Tongue (tissue), 2 donors: ENCODE results near the gene ACER3. TPM values are rescaled to one million over a fixed set of nuclear protein-coding genes. Genes with fewer than 3 reads are reported as not detected.
A peak's percentile ranks its signal among the peaks of the same experiment; 100 is the strongest.
"Not testable (repeated sequence)": the region's sequence is repeated elsewhere in the genome, so short reads cannot be mapped to it uniquely, and the experiment has no call there.

Experiments used
- DNase-seq: peaks from one replicate; pipeline ENCODE4 v3.0.0-alpha.2; 2015
- total RNA-seq: library from RNA; depleted of rRNA; stranded (reverse); fragments of >200 nt; gene quantifications from one replicate; pipeline ENCODE4 v1.2.3, GENCODE V29; 2014

The ACER3 gene
- total RNA-seq, 1 donor from 2014 or later, result 9.2 TPM

DNA sequence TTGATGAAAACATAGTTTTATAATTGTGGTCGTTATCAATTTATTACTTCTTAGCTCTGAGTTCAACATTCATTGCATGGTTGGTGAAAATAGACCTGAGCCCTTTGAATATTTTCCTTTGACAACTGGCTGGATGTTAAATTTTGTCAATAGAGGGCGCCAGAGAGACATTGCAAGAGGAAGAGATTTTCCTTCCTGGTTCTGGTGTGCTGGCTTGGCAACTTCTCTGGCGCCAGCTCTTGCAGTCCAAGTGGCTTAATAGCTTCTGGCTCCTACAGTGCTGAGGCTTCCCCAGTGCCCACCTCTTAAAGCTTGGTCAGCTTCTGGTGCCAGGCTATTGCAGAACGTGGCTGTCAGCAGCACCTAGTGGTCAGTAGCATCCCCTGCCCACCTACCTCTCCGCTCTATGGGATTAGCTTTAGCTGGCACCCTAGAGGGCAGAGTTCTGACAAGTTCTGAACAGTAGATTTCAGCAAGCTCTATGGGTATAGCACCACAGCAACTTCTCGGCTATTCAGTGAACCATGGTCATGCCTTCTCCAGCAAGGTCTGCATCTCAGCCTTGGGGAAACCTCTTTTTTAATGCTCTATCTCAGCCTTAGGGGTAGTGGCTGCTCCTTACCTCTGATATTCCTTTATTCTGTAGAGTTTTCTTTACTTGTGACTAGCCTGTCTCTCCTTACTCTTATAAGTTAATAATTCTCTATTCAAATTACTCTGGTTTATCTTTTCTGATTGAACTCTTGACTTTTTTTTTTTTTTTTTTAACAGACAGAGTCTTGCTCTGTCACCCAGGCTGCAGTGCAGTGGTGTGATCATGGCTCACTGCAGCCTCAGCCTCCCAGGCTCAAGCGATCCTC, 59.4 kb downstream of the ACER3 start:
- DNase-seq, result peak; percentile 93

DNA sequence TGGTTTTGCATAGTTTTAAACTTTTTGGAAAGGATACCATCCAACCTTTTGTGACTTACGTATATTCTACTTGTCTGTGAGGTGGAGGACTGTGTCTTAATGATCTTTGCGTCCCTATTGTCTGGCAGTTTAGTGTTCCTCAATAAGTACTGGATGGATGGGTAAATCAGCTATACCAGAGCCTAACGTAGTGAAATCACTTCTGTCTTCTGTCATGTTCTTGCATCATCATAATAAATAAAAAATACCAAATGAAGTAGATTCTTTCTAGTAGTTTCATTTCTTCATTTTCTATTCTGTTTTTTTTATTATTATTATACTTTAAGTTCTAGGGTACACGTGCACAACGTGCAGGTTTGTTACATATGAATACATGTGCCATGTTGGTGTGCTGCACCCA, 66.4 kb downstream of the ACER3 start:
- no peak for DNase-seq

DNA sequence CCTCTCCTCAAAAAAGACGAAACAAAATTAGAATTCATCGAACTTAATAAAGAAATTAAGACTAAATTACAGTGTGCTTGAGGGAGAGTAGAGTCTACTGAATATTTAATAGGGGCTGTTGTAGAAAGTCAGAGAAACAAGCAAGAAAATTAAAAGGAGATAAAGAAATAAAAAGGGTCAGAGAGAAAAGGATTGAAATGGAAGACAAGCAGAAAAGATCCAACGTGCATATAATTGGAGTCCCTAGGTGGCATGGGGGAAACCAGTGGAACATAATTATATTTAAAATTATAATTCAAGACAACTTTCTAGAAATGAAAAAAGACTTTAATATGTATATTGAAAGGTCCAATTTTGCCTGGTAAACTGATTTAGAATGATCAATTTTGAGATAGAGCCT, 74.3 kb downstream of the ACER3 start:
- DNase-seq, result no peak

DNA sequence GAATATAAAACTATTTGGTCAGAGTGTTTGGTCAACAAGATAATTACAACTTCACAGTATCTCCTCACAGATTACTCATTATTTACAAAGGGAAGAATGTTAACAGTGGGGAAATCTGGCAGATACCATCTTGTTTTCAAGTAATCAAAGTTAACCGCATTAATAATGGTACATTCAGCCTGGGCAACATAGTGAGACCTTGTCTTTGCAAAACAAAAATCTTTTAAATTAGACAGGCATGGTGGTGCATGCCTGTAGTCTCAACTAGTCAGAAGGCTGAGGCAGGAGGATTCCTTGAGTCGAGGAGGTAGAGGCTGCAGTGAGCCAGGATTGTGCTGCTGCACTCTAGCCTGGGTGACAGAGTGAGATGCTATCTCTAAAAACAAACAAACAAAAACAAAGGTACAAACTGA, 78.5 kb downstream of the ACER3 start:
- no peak for DNase-seq

DNA sequence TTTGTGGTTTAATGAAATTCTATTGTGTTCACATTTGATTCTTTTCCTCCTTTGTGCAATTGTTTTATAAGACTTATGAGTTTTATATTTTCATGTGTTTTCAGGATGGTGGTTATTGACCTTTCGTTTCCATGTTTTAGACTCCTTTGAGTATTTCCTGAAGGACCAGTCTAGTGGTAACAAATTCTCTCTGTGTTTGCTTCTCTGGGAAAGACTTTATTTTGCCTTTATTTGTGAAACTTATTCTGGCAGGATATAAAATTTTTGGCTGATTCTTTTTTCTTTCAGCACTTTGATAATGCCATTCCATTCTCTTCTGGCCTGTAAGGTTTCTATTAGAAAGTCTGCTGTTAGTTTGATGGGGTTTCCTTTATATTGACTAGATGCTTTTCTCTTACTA, 83.5 kb downstream of the ACER3 start:
- DNase-seq, result no peak

DNA sequence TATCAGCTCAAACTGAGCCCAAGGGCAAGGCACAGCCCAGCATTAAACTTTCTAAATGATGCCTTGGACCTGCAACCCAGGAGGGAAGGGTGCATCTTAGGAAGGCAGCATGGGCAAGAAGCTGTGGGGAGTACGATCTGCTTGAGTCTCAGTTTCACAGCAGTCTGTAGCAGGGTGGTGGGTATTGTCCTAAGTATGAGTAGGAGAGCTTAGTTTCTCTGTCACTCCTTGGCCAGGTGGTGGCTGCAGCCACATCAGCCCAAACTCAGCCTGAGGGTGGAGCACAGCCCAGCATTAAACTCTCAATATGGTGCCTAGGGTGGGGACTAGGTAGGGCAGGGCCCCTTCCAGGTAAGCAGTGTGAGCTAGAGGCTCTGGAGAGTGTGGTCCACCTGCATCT, 85.5 kb downstream of the ACER3 start:
- no peak for DNase-seq

DNA sequence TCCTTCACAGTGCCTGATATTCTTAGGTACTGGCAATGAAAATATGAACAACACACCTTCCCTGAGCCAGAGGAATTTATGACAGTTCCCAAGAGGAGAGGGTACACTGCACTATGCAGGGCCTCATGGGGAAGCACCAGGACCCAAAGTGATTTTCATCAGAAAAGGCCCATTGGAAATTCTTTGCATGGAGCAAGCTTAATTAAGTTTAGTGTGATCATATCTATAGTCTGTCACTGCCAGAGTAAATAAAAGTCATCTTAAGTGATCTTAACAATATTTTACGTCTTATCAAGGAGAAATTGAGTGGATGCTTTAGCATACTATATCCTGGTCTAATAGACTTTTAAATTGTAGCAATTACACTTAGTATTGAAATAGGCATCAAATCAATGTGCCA, 86.5 kb downstream of the ACER3 start:
- DNase-seq, result no peak

- DNase-seq, result no peak
These were observed 87.1 kb downstream of the ACER3 start for GRCh38 chr11:76947800-76948199.

DNA sequence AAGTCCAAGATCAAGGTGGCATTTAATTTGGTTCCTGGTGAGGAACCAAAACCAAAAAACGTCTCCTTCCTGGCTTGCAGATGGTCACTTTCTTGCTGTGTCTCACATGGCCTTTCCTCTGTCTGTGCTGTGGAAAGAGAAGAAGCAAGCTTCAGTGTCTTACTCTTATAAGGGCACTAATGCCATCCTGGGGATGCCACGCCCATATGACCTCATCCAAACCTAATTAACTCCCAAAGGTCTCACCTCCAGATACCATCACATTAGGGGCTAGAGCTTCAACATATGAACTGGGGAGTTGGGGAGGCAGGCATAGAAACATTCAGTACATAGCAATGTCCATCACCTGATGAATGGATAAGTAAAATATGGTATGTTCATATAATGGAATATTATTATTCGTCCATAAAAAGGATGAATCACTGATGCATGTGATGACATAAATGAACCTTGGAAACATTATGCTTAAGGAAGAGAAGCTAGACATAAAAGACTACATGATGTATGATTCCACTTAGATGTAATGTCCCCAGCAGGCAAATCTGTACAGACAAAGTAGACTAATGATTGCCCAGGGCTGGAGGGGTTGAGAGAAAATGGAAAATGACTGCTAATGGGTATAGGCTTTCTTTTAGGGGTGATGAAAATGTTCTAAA, 94.9 kb downstream of the ACER3 start:
- DNase-seq, result no peak

- no peak for DNase-seq
These were observed 102.1 kb downstream of the ACER3 start for GRCh38 chr11:76962583-76963416.

DNA sequence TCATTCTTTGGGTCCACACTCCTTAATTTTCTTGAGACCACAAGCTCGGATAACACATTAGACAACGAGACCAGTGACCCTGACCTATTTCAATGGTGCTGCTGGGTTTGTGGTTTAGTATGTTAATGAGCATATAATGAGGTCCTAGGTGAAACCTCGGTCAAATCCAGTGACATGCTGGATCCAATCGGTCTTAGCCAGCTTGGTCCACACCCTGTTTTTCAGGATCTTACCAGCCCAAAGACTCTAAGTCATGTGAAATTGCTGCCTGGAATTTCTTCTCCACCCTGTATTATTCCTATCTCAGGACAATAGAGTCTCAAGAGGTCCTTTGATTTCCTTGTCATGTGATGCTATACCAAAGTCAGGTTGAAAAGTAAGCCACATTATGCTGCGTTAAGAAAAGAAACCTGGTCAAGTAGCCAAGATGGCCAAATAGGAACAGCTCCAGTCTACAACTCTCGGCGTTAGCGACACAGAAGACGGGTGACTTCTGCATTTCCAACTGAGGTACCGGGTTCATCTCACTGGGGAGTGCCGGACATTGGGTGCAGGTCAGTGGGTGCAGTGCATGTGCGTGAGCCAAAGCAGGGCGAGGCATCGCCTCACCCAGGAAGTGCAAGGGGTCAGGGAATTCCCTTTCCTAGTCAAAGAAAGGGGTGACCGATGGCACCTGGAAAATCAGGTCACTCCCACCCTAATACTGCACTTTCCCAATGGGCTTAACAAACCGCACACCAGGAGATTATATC, 102.9 kb downstream of the ACER3 start:
- DNase-seq, result not testable (repeated sequence)

DNA sequence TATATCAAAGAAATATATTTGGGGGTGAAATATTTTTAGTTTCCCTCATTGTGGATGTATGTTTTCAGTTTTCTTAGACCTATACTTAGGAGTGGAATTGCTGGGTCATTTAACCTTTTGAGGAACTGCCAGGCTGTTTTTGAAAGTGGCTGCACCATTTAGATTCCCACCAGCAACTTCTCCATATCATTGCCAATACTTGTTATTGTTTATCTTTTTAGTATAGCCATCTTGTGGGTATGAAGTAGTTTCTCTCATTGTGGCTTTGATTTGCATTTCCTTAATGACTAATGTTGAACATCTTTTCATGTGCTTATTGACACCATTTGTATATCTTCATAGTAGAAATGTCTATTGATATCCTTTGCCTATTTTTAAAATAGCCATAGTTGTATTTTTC, 111.3 kb downstream of the ACER3 start:
- DNase-seq, result no peak

- no peak for DNase-seq
These were observed 113.6 kb downstream of the ACER3 start for GRCh38 chr11:76974179-76974891.

GRCh38 chr11:76975513-76975912, 114.8 kb downstream of the ACER3 start:
- no peak for DNase-seq

DNA sequence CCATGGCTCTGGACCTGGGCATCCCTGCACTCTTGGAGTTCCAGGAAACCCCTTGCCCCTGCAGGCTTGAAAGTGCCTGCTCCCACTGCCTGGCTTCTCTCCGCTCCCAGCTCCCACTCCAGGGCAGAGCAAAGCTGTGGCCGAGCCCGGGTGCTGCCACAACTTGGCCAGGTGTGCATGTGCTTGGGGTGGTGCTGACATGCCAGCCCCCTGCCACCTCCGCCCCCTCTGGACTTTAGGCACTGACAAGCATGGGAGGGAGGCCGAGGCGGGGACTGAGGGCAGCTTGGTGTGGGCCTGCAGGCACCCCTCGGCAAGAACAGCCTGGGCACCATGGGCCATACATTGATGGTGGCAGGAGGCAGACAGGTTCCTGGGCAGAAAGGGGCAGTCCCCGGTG, 117.1 kb downstream of the ACER3 start:
- no peak for DNase-seq

- no peak for DNase-seq
These were observed 117.5 kb downstream of the ACER3 start for GRCh38 chr11:76978239-76978638.

DNA sequence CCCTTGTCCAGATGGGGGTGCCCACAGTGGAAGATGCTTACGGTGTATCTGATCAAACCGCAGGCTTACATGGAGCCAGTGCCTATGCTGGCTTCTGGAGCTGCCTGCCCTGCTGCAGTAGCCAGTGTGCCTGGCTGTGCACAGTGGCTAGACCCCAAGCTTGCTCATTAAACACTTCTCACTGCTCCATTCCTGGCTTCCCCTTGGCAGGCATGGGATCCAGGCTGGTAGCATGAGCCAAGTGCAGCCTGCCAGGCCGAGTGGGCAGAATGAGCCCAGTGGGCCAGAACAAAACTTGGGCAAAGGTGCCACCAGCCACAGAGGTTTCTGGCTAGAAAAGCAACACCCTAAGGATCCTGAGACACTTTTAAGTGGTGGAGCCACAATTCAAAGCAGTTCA, 118.1 kb downstream of the ACER3 start:
- no peak for DNase-seq

GRCh38 chr11:76980196-76980595, 119.5 kb downstream of the ACER3 start:
- DNase-seq, result no peak

- no peak for DNase-seq
These were observed 124.0 kb downstream of the ACER3 start for GRCh38 chr11:76984743-76985142.

DNA sequence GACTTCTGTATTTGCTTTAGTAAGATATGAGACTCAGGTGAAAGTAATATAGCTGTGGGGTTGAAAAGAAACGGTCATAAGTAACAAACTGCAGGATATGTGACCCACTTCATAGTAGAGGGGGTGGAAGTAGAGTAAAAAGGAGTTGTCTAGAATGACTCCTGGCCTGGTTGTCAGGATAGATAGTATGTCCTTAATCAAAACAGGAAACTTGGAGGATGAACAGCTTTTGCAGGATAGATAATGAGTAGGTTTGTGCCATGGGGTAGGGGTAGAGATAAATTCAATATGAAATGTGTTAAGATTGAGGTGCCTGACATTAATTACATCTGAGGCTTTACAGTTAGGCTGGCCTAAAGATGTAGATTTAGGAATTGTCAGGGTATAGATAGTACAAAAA, 126.5 kb downstream of the ACER3 start:
- no peak for DNase-seq

- no peak for DNase-seq
These were observed 129.9 kb downstream of the ACER3 start for GRCh38 chr11:76990628-76991027.
